Esophagus (tissue), 2 donors: ENCODE data around the gene KIAA1958. TPM values are rescaled to one million over a fixed set of nuclear protein-coding genes. Genes with fewer than 3 reads are reported as not detected.

Experiments used
- H3K27ac ChIP-seq, 2 donors: one replicate each; pipeline ENCODE4 v1.5.1; 2013; ENCODE audit warnings: low read depth in 2 of 2, mild to moderate bottlenecking in 2 of 2, inconsistent platforms in 1 of 2, low read length in 1 of 2, moderate library complexity in 1 of 2
- H3K27me3 ChIP-seq, 2 donors: one replicate each; pipeline ENCODE4 v1.6.1; 2013; ENCODE audit warnings: low read length in 2 of 2, control low read depth in 1 of 2, mild to moderate bottlenecking in 1 of 2; ENCODE audit not compliant: insufficient read depth in 2 of 2, control insufficient read depth in 1 of 2
- H3K36me3 ChIP-seq, 2 donors: one replicate each; pipeline ENCODE4 v1.6.1; 2013; ENCODE audit warnings: low read length in 1 of 2; ENCODE audit not compliant: control insufficient read depth in 2 of 2, insufficient read depth in 2 of 2
- H3K4me1 ChIP-seq, 2 donors: one replicate each; pipeline ENCODE4 v1.6.1; 2013; ENCODE audit warnings: low read length in 1 of 2; ENCODE audit not compliant: control insufficient read depth in 2 of 2, insufficient read depth in 2 of 2
- H3K4me3 ChIP-seq, 2 donors: one replicate each; pipeline ENCODE4 v1.5.1; 2013; ENCODE audit warnings: low read length in 2 of 2, mild to moderate bottlenecking in 2 of 2, low read depth in 1 of 2, moderate library complexity in 1 of 2
- H3K9me3 ChIP-seq, 2 donors: one replicate each; pipeline ENCODE4 v1.6.1; 2013; ENCODE audit warnings: mild to moderate bottlenecking in 2 of 2, low read depth in 1 of 2, low read length in 1 of 2, moderate library complexity in 1 of 2; ENCODE audit not compliant: control insufficient read depth in 2 of 2, insufficient read depth in 1 of 2
- WGBS, 2 donors: extraction: QIAGEN DNeasy Blood & Tissue Kit; methylation state at CpG; one replicate each; pipeline ENCODE4 v1.1.7; 2013; 5-methylcytosine and 5-hydroxymethylcytosine counted together
- polyA plus RNA-seq, 2 donors: library from polyadenylated mRNA; stranded (reverse); fragments of 200-250 nt; gene quantifications; one replicate each; pipeline ENCODE4 v1.2.3, GENCODE V29; 2013
- donor health status: healthy with polysubstance abuse.
- donor health status: Bipolar disorder and iron deficiency.

KIAA1958 gene
- polyA plus RNA-seq, 2 donors: 0.71 to 0.81 TPM

GRCh38 chr9:112694706-112695555 is 208.3 kb downstream of the KIAA1958 start:
- 72 to 78% methylated on average over 4 of the region's 4 CpGs for WGBS, 2 donors
- Histone ChIP-seq H3K4me3 (no peak overlapping the region), H3K9me3 (no peaks in the 10 kb centered on the region), H3K4me1 (no peaks in the 10 kb centered on the region), H3K27me3 (no peaks in the 10 kb centered on the region), H3K36me3 (peaks cover 4 to 8% of the 10 kb centered on the region in 2 donors), H3K27ac (no peak overlapping the region)

DNA sequence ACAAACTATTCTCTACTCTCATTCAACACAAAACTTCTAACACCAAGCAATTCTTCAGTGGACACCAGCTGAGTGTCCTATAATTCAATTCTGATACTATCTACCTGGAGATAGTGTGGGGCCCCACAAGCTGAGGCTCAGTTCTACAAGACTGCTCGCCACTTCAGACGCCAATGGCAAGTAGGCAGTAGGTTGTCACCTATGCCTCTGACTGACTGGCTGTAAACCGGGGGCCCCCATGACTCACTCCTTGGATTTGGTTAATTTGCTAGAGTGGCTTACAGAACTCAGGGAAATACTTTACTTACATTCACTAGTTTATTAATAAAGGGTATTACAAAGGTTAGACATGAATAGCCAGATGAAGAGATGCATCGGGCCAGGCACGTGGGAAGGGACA is 209.8 kb downstream of the KIAA1958 start:
- H3K27me3 ChIP-seq: no peaks in the 10 kb centered on the region
- WGBS, 2 donors: 93 to 98% methylated on average over 5 of the region's 5 CpGs
- H3K9me3 ChIP-seq: no peaks in the 10 kb centered on the region
- no peaks in the 10 kb centered on the region for H3K4me1 ChIP-seq
- no peak overlapping the region for H3K4me3 ChIP-seq
- no peak overlapping the region for H3K27ac ChIP-seq
- H3K36me3 ChIP-seq: peaks cover 0 to 3% of the 10 kb centered on the region in 2 donors

DNA sequence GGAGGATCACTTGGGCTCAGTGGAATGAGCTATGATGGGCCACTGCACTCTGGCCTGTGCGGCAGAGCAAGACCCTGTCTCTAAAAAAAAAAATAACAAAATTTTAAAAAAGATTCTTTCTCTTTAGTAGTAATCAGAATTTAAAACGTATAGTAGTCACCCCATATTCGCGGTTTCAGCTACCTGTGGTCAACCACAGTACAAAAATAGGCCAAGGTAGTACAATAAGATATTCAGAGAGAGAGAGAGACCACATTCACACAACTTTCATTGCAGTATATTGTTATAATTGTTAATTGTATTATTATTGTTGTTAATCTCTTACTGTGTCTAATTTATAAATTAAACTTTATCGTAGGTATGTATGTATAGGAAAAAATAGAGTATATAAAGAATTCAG is 212.6 kb downstream of the KIAA1958 start:
- no peaks in the 10 kb centered on the region for H3K27me3 ChIP-seq
- no peak overlapping the region for H3K4me3 ChIP-seq
- H3K36me3 ChIP-seq: no peaks in the 10 kb centered on the region
- no peaks in the 10 kb centered on the region for H3K9me3 ChIP-seq
- WGBS, 2 donors: 89 to 90% methylated on average over 5 of the region's 5 CpGs
- no peak overlapping the region for H3K27ac ChIP-seq
- H3K4me1 ChIP-seq: no peaks in the 10 kb centered on the region

- H3K27me3 ChIP-seq: no peaks in the 10 kb centered on the region
- no peak overlapping the region for H3K4me3 ChIP-seq
These were observed 213.5 kb downstream of the KIAA1958 start for GRCh38 chr9:112700085-112700484.

DNA sequence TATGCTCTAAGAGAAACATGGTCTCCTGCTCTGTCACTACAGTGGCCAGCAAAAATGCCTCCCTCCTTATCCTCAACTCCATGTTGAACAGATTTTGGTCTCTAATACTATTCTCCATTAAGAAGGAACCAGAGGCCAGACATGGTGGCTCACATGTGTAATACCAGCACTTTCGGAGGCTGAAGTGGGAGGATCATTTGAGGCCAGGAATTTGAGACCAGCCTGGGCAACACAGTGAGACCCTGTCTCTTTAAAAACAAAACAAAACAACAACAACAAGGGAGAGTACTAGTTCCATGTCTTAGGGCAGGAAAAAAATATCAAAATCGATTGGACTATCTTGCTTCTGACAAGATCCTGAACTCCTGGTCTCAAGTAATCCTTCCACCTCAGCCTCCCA is 216.7 kb downstream of the KIAA1958 start:
- Histone ChIP-seq H3K4me1 (no peaks in the 10 kb centered on the region), H3K9me3 (no peaks in the 10 kb centered on the region), H3K27me3 (no peaks in the 10 kb centered on the region), H3K36me3 (no peaks in the 10 kb centered on the region), H3K27ac (no peak overlapping the region), H3K4me3 (no peak overlapping the region)
- 83 to 86% methylated on average over 2 of the region's 2 CpGs for WGBS, 2 donors

More at GRCh38 chr9:112700085-112700484, 213.5 kb downstream of the KIAA1958 start:
- Histone ChIP-seq H3K4me1 (no peaks in the 10 kb centered on the region), H3K27ac (no peak overlapping the region), H3K36me3 (no peaks in the 10 kb centered on the region), H3K9me3 (no peaks in the 10 kb centered on the region)

DNA sequence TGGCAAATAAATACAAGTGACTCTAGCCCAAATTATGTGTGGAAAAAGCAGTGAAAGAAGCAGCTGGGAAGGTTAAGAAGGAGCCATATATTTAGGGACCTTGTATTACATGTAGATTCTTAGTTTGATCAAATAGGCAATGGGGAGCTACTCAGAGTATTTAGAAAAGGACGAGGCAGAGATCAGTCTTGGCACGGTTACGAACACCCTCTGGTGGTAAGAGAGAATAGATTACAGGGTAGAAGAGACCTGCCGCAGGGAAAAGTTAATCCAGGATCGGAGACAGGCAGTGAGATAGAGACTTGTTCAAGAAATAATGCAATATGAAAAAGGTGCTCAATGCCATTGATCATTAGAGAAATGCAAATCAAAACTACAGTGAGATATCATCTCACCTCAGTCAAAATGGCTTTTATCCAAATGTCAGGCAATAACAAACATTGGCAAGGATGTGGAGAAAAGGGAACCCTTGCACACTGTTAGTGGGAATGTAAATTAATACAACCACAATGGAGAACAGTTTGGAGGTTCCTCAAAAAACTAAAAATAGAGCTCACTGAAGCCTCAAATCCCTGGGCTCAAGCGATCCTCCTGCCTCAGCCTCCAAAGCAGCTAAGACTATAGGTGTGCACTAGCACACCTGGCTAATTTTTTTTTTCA is 219.3 kb downstream of the KIAA1958 start:
- H3K4me3 ChIP-seq: no peak overlapping the region
- no peaks in the 10 kb centered on the region for H3K9me3 ChIP-seq
- WGBS, 2 donors: 44 to 48% methylated on average over 6 of the region's 6 CpGs
- no peaks in the 10 kb centered on the region for H3K4me1 ChIP-seq
- no peaks in the 10 kb centered on the region for H3K27me3 ChIP-seq
- peaks cover 0 to 2% of the 10 kb centered on the region in 2 donors for H3K36me3 ChIP-seq
- no peak overlapping the region for H3K27ac ChIP-seq

DNA sequence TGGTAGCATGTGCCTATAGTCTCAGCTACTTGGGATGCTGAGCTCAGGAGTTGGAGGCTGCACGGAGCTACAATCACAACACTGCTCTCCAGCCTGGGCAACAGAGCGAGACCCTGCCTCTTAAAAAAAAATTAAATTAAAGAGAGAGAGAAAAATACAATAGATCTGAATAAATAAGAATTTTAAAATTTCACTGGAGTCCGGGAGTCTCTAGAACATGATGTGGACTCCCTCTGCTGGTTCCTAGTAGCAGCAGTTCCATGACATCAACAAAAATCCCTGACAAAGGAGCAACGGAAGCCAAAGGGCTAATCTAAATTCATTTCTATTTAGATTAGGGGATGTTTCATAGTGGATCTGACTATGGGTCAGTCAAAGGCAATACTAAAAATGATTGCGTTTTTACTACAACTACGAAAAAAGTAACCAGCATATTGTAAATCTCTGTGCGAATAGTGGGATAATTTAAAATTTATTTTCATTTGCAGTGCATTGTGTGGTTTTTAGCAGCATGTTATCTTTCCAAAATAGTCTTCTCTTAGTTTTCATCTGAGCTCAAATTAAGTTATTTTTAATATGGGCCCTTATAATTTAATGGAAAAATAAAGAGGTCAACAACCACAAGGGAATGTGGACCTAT is 224.5 kb downstream of the KIAA1958 start:
- no peaks in the 10 kb centered on the region for H3K4me1 ChIP-seq
- no peaks in the 10 kb centered on the region for H3K27me3 ChIP-seq
- 77 to 78% methylated on average over 7 of the region's 7 CpGs for WGBS, 2 donors
- H3K27ac ChIP-seq: no peak overlapping the region
- peaks cover 0 to 2% of the 10 kb centered on the region in 2 donors for H3K36me3 ChIP-seq
- no peaks in the 10 kb centered on the region for H3K9me3 ChIP-seq
- no peak overlapping the region for H3K4me3 ChIP-seq

- Histone ChIP-seq H3K4me3 (no peak overlapping the region), H3K9me3 (no peaks in the 10 kb centered on the region), H3K27ac (no peak overlapping the region), H3K36me3 (peaks cover 0 to 2% of the 10 kb centered on the region in 2 donors), H3K27me3 (no peaks in the 10 kb centered on the region), H3K4me1 (no peaks in the 10 kb centered on the region)
- WGBS, 2 donors: 96 to 98% methylated on average over 3 of the region's 3 CpGs
These were observed 226.1 kb downstream of the KIAA1958 start for GRCh38 chr9:112712678-112713077.

DNA sequence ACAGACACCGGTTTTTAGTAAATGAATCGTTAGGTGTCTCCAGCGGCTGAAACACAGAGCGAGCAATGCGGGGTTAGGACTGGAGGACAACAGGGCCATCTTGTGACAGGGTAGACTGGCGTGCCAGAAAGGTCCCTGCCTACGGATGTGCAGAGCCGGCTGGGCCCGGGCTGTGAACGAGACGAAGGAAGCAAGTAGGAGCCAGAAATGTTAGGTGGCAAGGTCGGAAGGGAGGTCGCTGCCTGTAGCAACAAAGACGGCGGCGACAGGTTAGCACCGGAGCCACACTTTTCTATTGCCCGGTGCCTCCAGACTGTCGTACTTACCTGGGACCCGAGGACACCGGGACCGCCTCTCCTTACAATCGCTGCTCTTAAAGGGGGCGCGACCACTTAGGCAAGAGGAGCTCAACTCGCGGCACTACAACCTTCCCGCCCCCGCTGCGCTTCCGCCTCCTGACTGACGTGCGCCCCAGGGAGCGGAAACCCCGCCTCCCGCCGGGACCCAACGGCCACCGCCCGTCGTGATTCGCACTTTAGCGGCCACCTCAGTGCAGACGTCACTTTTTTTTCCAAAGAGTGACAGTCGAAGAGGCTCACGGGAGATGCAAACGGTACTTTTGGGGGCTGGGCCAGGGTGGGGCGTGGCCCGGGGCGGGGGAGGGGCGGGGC is 231.2 kb downstream of the KIAA1958 start, which contains the start of gene INIP:
INIP (minus strand) TSS at position 457 of the 671 bp plus-strand sequence. CDS start 1,632 bp downstream, outside the sequence.
- Histone ChIP-seq H3K36me3 (no peaks in the 10 kb centered on the region), H3K4me1 (no peaks in the 10 kb centered on the region), H3K27ac (peak within 1 kb of the TSS; percentile 90 to 93), H3K4me3 (peak within 1 kb of the TSS; percentile 73 to 91), H3K9me3 (no peaks in the 10 kb centered on the region), H3K27me3 (no peaks in the 10 kb centered on the region)
- WGBS, 2 donors: 0 to 1% methylated on average over 51 of the region's 51 CpGs
